ENCODE data around the gene BFAR.
"Not testable (repeated sequence)": the region's sequence is repeated elsewhere in the genome, so short reads cannot be mapped to it uniquely, and the experiment has no call there.

Gene BFAR

GRCh38 chr16:14635395-14636165, 2.8 kb downstream of the BFAR start:
- no peak overlapping the region for H3K4me3 ChIP-seq (ENCODE audit: low read depth, low read length)

GRCh38 chr16:14636179-14636950, 3.6 kb downstream of the BFAR start:
- H3K4me3 ChIP-seq (ENCODE audit: low read depth, low read length) = not testable (repeated sequence)

GRCh38 chr16:14636951-14637240, 4.1 kb downstream of the BFAR start:
- not testable (repeated sequence) for H3K4me3 ChIP-seq (ENCODE audit: low read depth, low read length)

GRCh38 chr16:14640538-14640937, 7.8 kb downstream of the BFAR start:
- H3K4me3 ChIP-seq (ENCODE audit: low read depth, low read length) = no peak overlapping the region

GRCh38 chr16:14641206-14641605, 8.5 kb downstream of the BFAR start:
- H3K4me3 ChIP-seq (ENCODE audit: low read depth, low read length) = no peak overlapping the region

- no peak overlapping the region for H3K4me3 ChIP-seq (ENCODE audit: low read depth, low read length)
These were observed 9.2 kb downstream of the BFAR start for GRCh38 chr16:14641926-14642325.

GRCh38 chr16:14649816-14650215, 17.1 kb downstream of the BFAR start:
- H3K4me3 ChIP-seq (ENCODE audit: low read depth, low read length) = no peak overlapping the region

GRCh38 chr16:14650629-14651028, 17.9 kb downstream of the BFAR start:
- no peak overlapping the region for H3K4me3 ChIP-seq (ENCODE audit: low read depth, low read length)

- H3K4me3 ChIP-seq (ENCODE audit: low read depth, low read length) = no peak overlapping the region
These were observed 20.0 kb downstream of the BFAR start for GRCh38 chr16:14652726-14653125.

GRCh38 chr16:14658063-14658462, 25.3 kb downstream of the BFAR start:
- no peak overlapping the region for H3K4me3 ChIP-seq (ENCODE audit: low read depth, low read length)

GRCh38 chr16:14667347-14668266, 34.9 kb downstream of the BFAR start:
- no peak overlapping the region for H3K4me3 ChIP-seq (ENCODE audit: low read depth, low read length)

GRCh38 chr16:14668556-14669223, 35.9 kb downstream of the BFAR start:
- no peak overlapping the region for H3K4me3 ChIP-seq (ENCODE audit: low read depth, low read length)

GRCh38 chr16:14669776-14670175, 37.0 kb downstream of the BFAR start:
- H3K4me3 ChIP-seq (ENCODE audit: low read depth, low read length) = no peak overlapping the region

- H3K4me3 ChIP-seq (ENCODE audit: low read depth, low read length) = no peak overlapping the region
These were observed 39.7 kb downstream of the BFAR start for GRCh38 chr16:14672403-14672971.

GRCh38 chr16:14676633-14677032, 43.9 kb downstream of the BFAR start:
- H3K4me3 ChIP-seq (ENCODE audit: low read depth, low read length) = no peak overlapping the region

GRCh38 chr16:14677627-14678026, 44.9 kb downstream of the BFAR start:
- no peak overlapping the region for H3K4me3 ChIP-seq (ENCODE audit: low read depth, low read length)

- H3K4me3 ChIP-seq (ENCODE audit: low read depth, low read length) = no peak overlapping the region
These were observed 46.2 kb downstream of the BFAR start for GRCh38 chr16:14678748-14679497.

- H3K4me3 ChIP-seq (ENCODE audit: low read depth, low read length) = not testable (repeated sequence)
These were observed 47.6 kb downstream of the BFAR start for GRCh38 chr16:14680396-14680795.

- H3K4me3 ChIP-seq (ENCODE audit: low read depth, low read length) = no peak overlapping the region
These were observed 48.4 kb downstream of the BFAR start for GRCh38 chr16:14681115-14681514.

- H3K4me3 ChIP-seq (ENCODE audit: low read depth, low read length) = no peak overlapping the region
These were observed 49.4 kb downstream of the BFAR start for GRCh38 chr16:14682121-14682520.

Data from iPS-11a (cell line).